GM10266 (cell line): ENCODE data around the gene PLAGL1.

Experiments
- DNase-seq: peaks from one replicate; pipeline ENCODE4 v3.0.0; 2012; ENCODE audit errors: extremely low spot score
- TF ChIP-seq, protein P1 (sequence below): IDR thresholded peaks from 2 replicates; pipeline ENCODE4 v1.5.1; 2012; ENCODE audit warnings: mild to moderate bottlenecking, low read depth; ENCODE audit not compliant: control insufficient read depth, insufficient read depth; ENCODE audit errors: missing control alignments

The PLAGL1 gene

DNA sequence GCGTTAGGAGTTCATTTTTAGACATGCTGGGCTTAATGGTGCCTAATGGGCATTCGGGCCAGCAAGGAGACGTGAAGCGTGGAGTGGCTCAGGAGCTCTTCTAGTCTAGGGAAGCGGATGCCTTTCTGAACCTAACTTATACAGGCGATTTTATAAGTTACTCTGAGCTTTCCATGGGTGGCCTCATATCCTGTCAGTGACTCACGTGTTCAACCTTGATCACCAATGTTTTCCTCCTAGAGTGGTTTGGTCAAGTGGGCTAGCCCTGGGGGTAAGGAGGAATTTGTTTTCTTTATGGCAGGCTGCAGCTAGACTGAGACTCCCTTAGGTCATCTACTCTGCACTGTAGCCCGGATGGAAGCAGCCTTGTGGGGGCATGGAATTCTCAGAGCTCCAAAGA, 52.1 kb downstream of the PLAGL1 start:
- TF ChIP-seq, protein P1, sequence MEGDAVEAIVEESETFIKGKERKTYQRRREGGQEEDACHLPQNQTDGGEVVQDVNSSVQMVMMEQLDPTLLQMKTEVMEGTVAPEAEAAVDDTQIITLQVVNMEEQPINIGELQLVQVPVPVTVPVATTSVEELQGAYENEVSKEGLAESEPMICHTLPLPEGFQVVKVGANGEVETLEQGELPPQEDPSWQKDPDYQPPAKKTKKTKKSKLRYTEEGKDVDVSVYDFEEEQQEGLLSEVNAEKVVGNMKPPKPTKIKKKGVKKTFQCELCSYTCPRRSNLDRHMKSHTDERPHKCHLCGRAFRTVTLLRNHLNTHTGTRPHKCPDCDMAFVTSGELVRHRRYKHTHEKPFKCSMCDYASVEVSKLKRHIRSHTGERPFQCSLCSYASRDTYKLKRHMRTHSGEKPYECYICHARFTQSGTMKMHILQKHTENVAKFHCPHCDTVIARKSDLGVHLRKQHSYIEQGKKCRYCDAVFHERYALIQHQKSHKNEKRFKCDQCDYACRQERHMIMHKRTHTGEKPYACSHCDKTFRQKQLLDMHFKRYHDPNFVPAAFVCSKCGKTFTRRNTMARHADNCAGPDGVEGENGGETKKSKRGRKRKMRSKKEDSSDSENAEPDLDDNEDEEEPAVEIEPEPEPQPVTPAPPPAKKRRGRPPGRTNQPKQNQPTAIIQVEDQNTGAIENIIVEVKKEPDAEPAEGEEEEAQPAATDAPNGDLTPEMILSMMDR: no peak

DNA sequence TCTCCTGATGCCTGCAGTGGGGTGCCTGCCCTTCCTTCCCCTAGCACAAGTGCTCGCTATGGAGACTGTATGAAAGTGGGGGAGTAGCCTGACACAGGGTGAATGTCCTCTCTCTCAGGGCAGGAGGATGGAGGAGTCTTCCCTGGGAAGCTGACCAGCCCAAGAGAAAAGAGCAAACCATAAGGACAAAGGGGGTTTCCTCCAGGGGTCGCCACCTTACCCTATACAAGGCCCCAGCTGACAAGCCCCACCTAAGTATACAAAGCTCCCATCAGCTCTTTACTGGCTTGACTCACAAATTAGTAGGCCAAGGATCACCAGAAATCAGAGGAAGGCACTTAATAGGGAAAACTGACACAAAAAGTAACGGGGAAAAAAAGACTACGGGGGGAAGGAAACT, 54.1 kb downstream of the PLAGL1 start:
- TF ChIP-seq, protein P1: no peak
- DNase-seq: no peak

More for the DNA sequence above, 52.1 kb downstream of the PLAGL1 start:
- DNase-seq: no peak

DNA sequence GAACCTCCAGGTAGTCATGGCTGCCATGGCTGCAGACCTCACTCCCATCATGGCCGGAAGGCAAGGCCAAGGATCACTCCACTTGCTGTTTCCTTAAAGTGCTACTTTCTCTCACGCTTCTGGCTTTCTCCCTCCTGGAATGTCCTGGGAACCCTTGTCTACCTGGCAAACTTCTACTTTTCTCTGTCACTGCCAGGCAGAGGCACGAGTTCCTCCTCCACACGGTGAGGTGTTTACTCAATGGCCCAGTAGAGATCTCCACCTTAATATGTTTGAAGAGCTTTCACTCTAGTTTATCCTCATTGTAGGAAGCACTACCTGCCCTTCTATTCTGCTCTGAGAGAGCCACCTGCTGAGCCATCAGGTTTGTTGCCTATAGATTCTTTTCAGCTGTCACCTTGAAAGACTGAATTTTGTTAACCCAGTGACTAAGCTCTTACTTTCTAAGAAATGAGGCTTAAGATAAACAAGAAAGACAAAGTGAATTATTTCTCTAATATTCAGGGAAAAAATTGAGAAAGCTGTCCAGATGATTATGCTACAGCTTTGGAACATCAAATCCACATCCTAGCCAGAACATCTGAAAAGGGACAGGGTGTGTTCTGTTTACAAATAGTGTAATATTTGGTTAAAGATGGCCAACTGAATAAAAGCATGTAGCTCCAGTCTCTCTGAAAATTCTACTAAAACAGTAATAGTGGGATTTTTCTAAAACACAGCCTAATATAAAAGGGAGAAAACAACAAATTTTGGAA, 54.9 kb downstream of the PLAGL1 start:
- DNase-seq: no peak
- TF ChIP-seq, protein P1: no peak

DNA sequence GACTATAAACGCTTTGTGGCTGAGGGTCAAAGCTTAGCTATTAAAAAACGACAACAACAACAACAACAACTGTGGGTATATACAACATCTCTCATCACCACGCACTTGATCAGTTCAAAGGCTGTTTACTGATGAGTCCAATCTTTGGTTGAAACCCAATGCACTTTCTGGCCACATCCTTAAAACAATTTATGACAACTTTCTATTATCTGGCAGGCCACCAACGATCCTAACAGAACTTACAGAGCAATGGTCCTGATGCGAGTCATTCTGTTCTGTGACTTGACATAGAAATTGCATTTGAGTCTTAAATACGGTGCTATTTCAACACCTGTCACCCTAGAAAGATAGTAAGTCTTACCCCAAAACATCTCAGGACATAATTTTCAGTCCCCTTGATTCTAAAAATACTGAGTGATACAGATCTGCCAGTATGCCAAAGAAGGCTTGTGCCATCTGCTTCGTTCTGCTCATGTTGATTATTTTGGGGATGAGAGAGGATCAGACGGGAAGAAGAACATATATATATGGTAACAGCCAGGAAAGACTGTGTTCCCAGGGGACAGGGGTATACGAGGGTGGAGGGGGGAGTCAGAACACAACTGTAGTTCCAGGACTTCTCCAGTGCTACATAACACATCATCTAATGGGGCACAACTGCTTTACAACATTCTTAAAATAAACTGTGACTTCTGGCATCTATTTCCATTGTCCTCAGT, 55.8 kb downstream of the PLAGL1 start:
- TF ChIP-seq, protein P1: no peak
- DNase-seq: no peak

DNA sequence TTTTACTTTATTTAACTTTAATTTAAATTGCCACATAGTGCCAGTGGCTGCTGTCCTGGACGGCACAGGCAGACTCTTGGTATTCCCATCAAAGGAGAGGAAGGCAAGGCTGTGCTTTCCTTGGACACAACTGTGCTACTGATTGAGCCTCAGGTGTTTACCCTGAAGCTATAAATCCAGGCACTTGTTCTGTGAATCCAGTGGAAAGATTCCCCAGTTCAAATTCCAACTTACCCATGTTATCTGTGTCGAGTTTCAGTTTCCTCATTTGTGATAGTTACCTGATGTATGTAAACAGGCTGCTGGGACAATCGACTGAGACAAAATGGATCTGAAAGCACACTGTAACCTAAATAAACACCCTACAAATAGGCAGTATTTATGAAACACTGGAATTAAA, 57.2 kb downstream of the PLAGL1 start:
- no peak for DNase-seq
- TF ChIP-seq, protein P1: no peak

DNA sequence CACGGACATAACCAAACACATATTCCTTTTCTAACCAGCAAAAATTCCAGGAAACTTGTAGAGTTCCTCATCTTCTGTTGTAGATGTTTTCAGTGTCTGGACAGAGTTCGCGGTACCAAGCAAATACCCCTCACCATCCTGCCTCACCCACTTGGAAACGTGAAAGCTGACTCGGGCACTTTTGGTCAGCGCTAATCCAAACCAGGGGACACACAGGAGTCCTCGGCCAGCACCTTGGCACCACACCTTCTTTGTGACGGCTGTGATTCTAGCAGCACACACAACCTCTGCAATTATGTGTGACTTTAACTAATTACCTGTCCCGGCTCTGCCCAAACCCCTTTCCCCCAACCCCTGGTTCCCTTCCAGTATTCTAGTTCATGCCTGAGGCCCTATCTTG, 58.1 kb downstream of the PLAGL1 start:
- no peak for DNase-seq
- TF ChIP-seq, protein P1: no peak

DNA sequence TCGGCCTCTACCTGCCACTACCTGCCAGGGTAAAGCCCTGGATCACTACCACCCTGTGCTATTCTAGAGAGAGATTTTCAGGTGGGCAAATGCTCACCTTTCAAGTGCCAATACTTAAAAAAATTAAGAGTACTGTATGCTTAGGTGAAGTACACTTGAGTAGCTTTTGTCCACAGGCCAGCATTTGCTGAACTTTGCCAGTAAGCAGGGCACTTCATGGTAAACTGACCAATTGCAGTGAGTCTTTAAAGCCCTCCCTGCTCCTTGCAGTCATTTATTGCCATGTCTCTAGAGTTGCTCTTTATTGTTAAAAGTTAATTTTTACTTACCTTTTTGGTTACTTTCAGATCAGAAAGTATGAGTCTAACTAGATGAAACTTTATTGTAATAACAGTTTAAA, 58.5 kb downstream of the PLAGL1 start:
- TF ChIP-seq, protein P1: no peak

More for the DNA sequence above, 58.5 kb downstream of the PLAGL1 start:
- DNase-seq: no peak
